Caco-2 (cell line): Measurements from ENCODE around the gene IFITM5. TPM values are rescaled to one million over a fixed set of nuclear protein-coding genes. Genes with fewer than 3 reads are reported as not detected.

ENCODE experiments used
- BruUV-seq: library from RNA; stranded (reverse); fragments of 400-500 nt; replicated peaks from 2 replicates; lab custom pipeline; 2021; lab: Mats Ljungman, UMichigan
- CTCF ChIA-PET: fragments of 300-600 bp; sonication (Branson Sonifier 250); formaldehyde crosslinking; loops from one replicate; lab custom pipeline; 2022; ENCODE audit warnings: antibody characterized with exemption; lab: Charles Lee
- POLR2A ChIA-PET: fragments of 300-600 bp; sonication (Branson Sonifier 250); formaldehyde crosslinking; loops from one replicate; lab custom pipeline; 2022; ENCODE audit warnings: antibody characterized with exemption; lab: Charles Lee
- DNase-seq, 2 experiments: peaks; one replicate each; pipeline versions ENCODE4 v3.0.0 to v3.0.0-alpha.2; 2020 to 2022
- H3K27me3 ChIP-seq: replicated peaks from 2 replicates; pipeline ENCODE4 v1.6.0; 2011; ENCODE audit warnings: low read length; ENCODE audit not compliant: control insufficient read depth, insufficient read depth
- H3K36me3 ChIP-seq: 2 replicates; pipeline ENCODE4 v1.5.1; 2011; ENCODE audit warnings: low read length; ENCODE audit not compliant: control insufficient read depth, insufficient read depth
- H3K4me1 ChIP-seq: fragments of 250-450 bp; sonication (Bioruptor Pico); 2 replicates; pipeline ENCODE4 v1.5.1; 2020; ENCODE audit warnings: mild to moderate bottlenecking
- H3K4me3 ChIP-seq: 2 replicates; pipeline ENCODE4 v1.5.1; 2011; ENCODE audit warnings: low read depth, mild to moderate bottlenecking, control low read depth, low read length
- H3K9me3 ChIP-seq: fragments of 250-450 bp; sonication (Bioruptor Pico); 2 replicates; pipeline ENCODE4 v1.5.1; 2020; ENCODE audit warnings: mild to moderate bottlenecking, moderate library complexity
- H3K27ac Mint-ChIP-seq: one replicate; pipeline ENCODE4 v1.8.0; 2022; ENCODE audit warnings: mixed read lengths; ENCODE audit not compliant: unreplicated experiment
- H3K27me3 Mint-ChIP-seq: one replicate; pipeline ENCODE4 v1.8.0; 2022; ENCODE audit warnings: mixed read lengths; ENCODE audit not compliant: insufficient read depth, unreplicated experiment
- H3K36me3 Mint-ChIP-seq: one replicate; pipeline ENCODE4 v1.8.0; 2022; ENCODE audit warnings: mild to moderate bottlenecking, mixed read lengths; ENCODE audit not compliant: insufficient read depth, unreplicated experiment
- H3K4me1 Mint-ChIP-seq: one replicate; pipeline ENCODE4 v1.8.0; 2022; ENCODE audit warnings: low read depth, mixed read lengths; ENCODE audit not compliant: unreplicated experiment
- H3K4me3 Mint-ChIP-seq: one replicate; pipeline ENCODE4 v1.8.0; 2022; ENCODE audit warnings: mild to moderate bottlenecking, moderate library complexity, mixed read lengths; ENCODE audit not compliant: unreplicated experiment
- H3K9me3 Mint-ChIP-seq: one replicate; pipeline ENCODE4 v1.8.0; 2022; ENCODE audit warnings: mixed read lengths; ENCODE audit not compliant: unreplicated experiment
- CTCF ChIP-seq, 2 experiments: fragments of 200-600 bp in 1 of 2; IDR thresholded peaks; 1 replicate in 1 of 2; 2 replicates in 1 of 2; pipeline versions ENCODE4 v1.5.1 to v1.8.0; 2011 to 2022; ENCODE audit warnings: antibody characterized with exemption in 1 of 2, control low read depth in 1 of 2, inconsistent platforms in 1 of 2, low read depth in 1 of 2, low read length in 1 of 2, mild to moderate bottlenecking in 1 of 2, moderate library complexity in 1 of 2; ENCODE audit not compliant: insufficient read depth in 1 of 2, severe bottlenecking in 1 of 2, unreplicated experiment in 1 of 2
- intact Hi-C: fragments of 100-400 bp; cut with micrococcal nuclease; formaldehyde crosslinking; loops from one replicate; pipeline ENCODE4 v1.10.0; 2022; ENCODE audit not compliant: unreplicated experiment
- total RNA-seq: library from RNA; stranded (reverse); gene quantifications from 2 replicates; pipeline ENCODE4 v1.2.3, GENCODE V29; 2022

IFITM5 gene
- total RNA-seq, 1 experiment from 2014 or later = not detected

- Histone ChIP-seq H3K4me1 (no peaks in the 10 kb centered on the region), H3K4me3 (no peak overlapping the region), H3K36me3 (peaks cover 5% of the 10 kb centered on the region), H3K27me3 (no peaks in the 10 kb centered on the region), H3K9me3 (no peaks in the 10 kb centered on the region)
- intact Hi-C loops = no loop called here
- Mint-ChIP-seq H3K4me1 (no peaks in the 10 kb centered on the region), H3K27ac (no peak overlapping the region), H3K36me3 (peaks cover 76% of the 10 kb centered on the region), H3K4me3 (no peak overlapping the region), H3K9me3 (peaks cover 6% of the 10 kb centered on the region), H3K27me3 (no peaks in the 10 kb centered on the region)
- no TSS peak for BruUV-seq
- POLR2A ChIA-PET = interaction anchor here (0.5 to 1.2 kb wide), 4 partner anchors 34 to 143 kb away, joined by 3 to 7 read pairs (median 5); partner anchors contain the start of genes BET1L, PKP3 and RIC8A
- DNase-seq = peak; percentile 57 to 73
- CTCF ChIA-PET = interaction anchor here (0.5 to 1.5 kb wide), 20 partner anchors 8 to 594 kb away, joined by 3 to 15 read pairs (median 4); partner anchors contain the start of genes ANO9, BET1L and RIC8A
- TF ChIP-seq CTCF (IDR thresholded peaks at IDR 0.05; ENCODE audit: insufficient read depth in 1 of 2, low read depth in 1 of 2, low read length in 1 of 2, severe bottlenecking in 1 of 2, unreplicated experiment in 1 of 2) = peak; percentile 54 to 66
Observed at GRCh38 chr11:250740-251299, 48.5 kb downstream of the IFITM5 start.

GRCh38 chr11:250274-250673 is 49.1 kb downstream of the IFITM5 start:
- Mint-ChIP-seq H3K27ac (no peak overlapping the region), H3K36me3 (peaks cover 78% of the 10 kb centered on the region), H3K4me1 (no peaks in the 10 kb centered on the region), H3K9me3 (peaks cover under 1% of the 10 kb centered on the region), H3K4me3 (no peak overlapping the region), H3K27me3 (no peaks in the 10 kb centered on the region)
- POLR2A ChIA-PET = interaction anchor here (0.5 to 1.2 kb wide), 3 partner anchors 35 to 105 kb away, joined by 3 to 5 read pairs (median 5); partner anchors contain the start of genes BET1L and RIC8A
- no peak overlapping the region for H3K4me3 ChIP-seq
- no peak for TF ChIP-seq CTCF (IDR thresholded peaks at IDR 0.05; ENCODE audit: insufficient read depth in 1 of 2, low read depth in 1 of 2, low read length in 1 of 2, severe bottlenecking in 1 of 2, unreplicated experiment in 1 of 2)
- H3K36me3 ChIP-seq = peaks cover 5% of the 10 kb centered on the region
- H3K4me1 ChIP-seq = no peaks in the 10 kb centered on the region
- BruUV-seq = no TSS peak
- CTCF ChIA-PET = interaction anchor here (0.5 to 1.5 kb wide), 20 partner anchors 9 to 595 kb away, joined by 3 to 15 read pairs (median 4); partner anchors contain the start of genes ANO9, BET1L and RIC8A
- H3K9me3 ChIP-seq = no peaks in the 10 kb centered on the region
- DNase-seq = no peak
- no peaks in the 10 kb centered on the region for H3K27me3 ChIP-seq
- intact Hi-C loops = no loop called here

- POLR2A ChIA-PET = no interaction called here
- Histone ChIP-seq H3K36me3 (peaks cover 5% of the 10 kb centered on the region), H3K4me1 (no peaks in the 10 kb centered on the region), H3K27me3 (no peaks in the 10 kb centered on the region), H3K4me3 (no peak overlapping the region), H3K9me3 (no peaks in the 10 kb centered on the region)
- Mint-ChIP-seq H3K36me3 (peaks cover 82% of the 10 kb centered on the region), H3K27me3 (no peaks in the 10 kb centered on the region), H3K4me3 (no peak overlapping the region), H3K27ac (no peak overlapping the region), H3K4me1 (no peaks in the 10 kb centered on the region), H3K9me3 (no peaks in the 10 kb centered on the region)
- no peak for TF ChIP-seq CTCF (IDR thresholded peaks at IDR 0.05; ENCODE audit: insufficient read depth in 1 of 2, low read depth in 1 of 2, low read length in 1 of 2, severe bottlenecking in 1 of 2, unreplicated experiment in 1 of 2)
- DNase-seq = no peak
- intact Hi-C loops = no loop called here
- CTCF ChIA-PET = no interaction called here
- no TSS peak for BruUV-seq
Observed at GRCh38 chr11:249062-249461, 50.3 kb downstream of the IFITM5 start.

Other genes starting within 250 kb of the IFITM5 start
- gene SCGB1C1, start 106.4 kb downstream of the IFITM5 start, total RNA-seq = not detected in 2 replicates
- gene BET1L, start 92.1 kb downstream of the IFITM5 start, total RNA-seq = 56.8 and 57.4 TPM in 2 replicates
- 97.1 and 111 TPM in 2 replicates for gene RIC8A, start 91.8 kb downstream of the IFITM5 start, total RNA-seq
- gene SIRT3, start 63.2 kb downstream of the IFITM5 start, total RNA-seq = 24.6 and 26.0 TPM in 2 replicates
- 162 and 172 TPM in 2 replicates for gene PSMD13, start 62.5 kb downstream of the IFITM5 start, total RNA-seq
- not detected in 2 replicates for gene NLRP6, start 21.1 kb downstream of the IFITM5 start, total RNA-seq
- gene PGGHG, start 10.4 kb downstream of the IFITM5 start, total RNA-seq = 59.6 and 66.5 TPM in 2 replicates
- 7.0 and 7.3 TPM in 2 replicates for gene IFITM2, start 8.3 kb upstream of the IFITM5 start, total RNA-seq
- 3.0 and 3.2 TPM in 2 replicates for gene IFITM1, start 14.5 kb upstream of the IFITM5 start, total RNA-seq
- gene IFITM3, start 21.3 kb upstream of the IFITM5 start, total RNA-seq = 6.9 and 12.4 TPM in 2 replicates
- 30.7 and 35.6 TPM in 2 replicates for gene B4GALNT4, start 70.0 kb upstream of the IFITM5 start, total RNA-seq
- gene PKP3, start 94.7 kb upstream of the IFITM5 start, total RNA-seq = 143 and 149 TPM in 2 replicates
- 119 and 124 TPM in 2 replicates for gene SIGIRR, start 115.5 kb upstream of the IFITM5 start, total RNA-seq
- 85.5 and 92.6 TPM in 2 replicates for gene ANO9, start 142.5 kb upstream of the IFITM5 start, total RNA-seq
- gene PTDSS2, start 150.8 kb upstream of the IFITM5 start, total RNA-seq = 40.6 and 44.3 TPM in 2 replicates
- gene RNH1, start 207.7 kb upstream of the IFITM5 start, total RNA-seq = 134 and 136 TPM in 2 replicates
- 60.2 and 69.0 TPM in 2 replicates for gene HRAS, start 236.1 kb upstream of the IFITM5 start, total RNA-seq
- 4.3 and 4.4 TPM in 2 replicates for gene LRRC56, start 238.0 kb upstream of the IFITM5 start, total RNA-seq